IMR-90 (cell line): Measurements from ENCODE around the gene ZNF185. TPM values are rescaled to one million over a fixed set of nuclear protein-coding genes. Genes with fewer than 3 reads are reported as not detected.

Experiments
- ATAC-seq: fragments of 200-7000 bp; cut with Tn5 transposase; 2 replicates; pipeline ENCODE4 v1.9.1; 2020; ENCODE audit warnings: low read depth, mild to moderate bottlenecking, moderate library complexity
- BruUV-seq: library from RNA; stranded (reverse); fragments of 400-500 nt; replicated peaks from 2 replicates; lab custom pipeline; 2021; lab: Mats Ljungman, UMichigan
- CTCF ChIA-PET: fragments of 300-600 bp; formaldehyde crosslinking; extraction: SDS; loops from one replicate; lab custom pipeline; 2021; ENCODE audit warnings: antibody characterized with exemption; lab: Yijun Ruan, JAX
- POLR2A ChIA-PET: fragments of 300-600 bp; sonication (Branson Sonifier 250); formaldehyde crosslinking; loops from one replicate; lab custom pipeline; 2022; ENCODE audit warnings: antibody characterized with exemption; ENCODE audit not compliant: unreplicated experiment; lab: Charles Lee
- DNase-seq: peaks from one replicate; pipeline ENCODE4 v3.0.0; 2013
- H2AFZ ChIP-seq: replicated peaks from 2 replicates; pipeline ENCODE3; 2013; ENCODE audit warnings: low read length, mild to moderate bottlenecking; ENCODE audit not compliant: poor library complexity
- H2AK5ac ChIP-seq: 2 replicates; pipeline ENCODE4 v1.6.1; 2013; ENCODE audit warnings: low read depth, low read length, inconsistent platforms
- H2AK9ac ChIP-seq: replicated peaks from 2 replicates; pipeline ENCODE3; 2013; ENCODE audit warnings: mild to moderate bottlenecking, low read depth, low read length, moderate library complexity; ENCODE audit not compliant: poor library complexity
- H2BK120ac ChIP-seq: 2 replicates; pipeline ENCODE4 v1.6.1; 2013; ENCODE audit warnings: low read depth, low read length, inconsistent platforms
- H2BK15ac ChIP-seq: 3 replicates; pipeline ENCODE4 v1.6.1; 2013; ENCODE audit warnings: low read depth, low read length, inconsistent platforms
- H2BK20ac ChIP-seq: 2 replicates; pipeline ENCODE4 v1.6.1; 2013; ENCODE audit warnings: low read depth, mild to moderate bottlenecking, inconsistent platforms, low read length, moderate library complexity
- H2BK5ac ChIP-seq: 2 replicates; pipeline ENCODE4 v1.6.1; 2013; ENCODE audit warnings: mild to moderate bottlenecking, low read depth, low read length, inconsistent platforms; ENCODE audit not compliant: poor library complexity, severe bottlenecking
- H3K14ac ChIP-seq: replicated peaks from 2 replicates; pipeline ENCODE4 v1.6.1; 2013; ENCODE audit warnings: low read depth, low read length, inconsistent platforms
- H3K18ac ChIP-seq: 2 replicates; pipeline ENCODE4 v1.6.1; 2013; ENCODE audit warnings: low read depth, low read length, control low read depth
- H3K23ac ChIP-seq: 2 replicates; pipeline ENCODE4 v1.6.1; 2013; ENCODE audit warnings: low read depth, low read length, inconsistent platforms
- H3K27ac ChIP-seq: 2 replicates; pipeline ENCODE4 v1.5.1; 2013; ENCODE audit warnings: mild to moderate bottlenecking, control low read depth, low read length; ENCODE audit not compliant: insufficient read depth
- H3K27me3 ChIP-seq: 2 replicates; pipeline ENCODE4 v1.6.1; 2013; ENCODE audit warnings: low read length; ENCODE audit not compliant: control insufficient read depth, insufficient read depth
- H3K36me3 ChIP-seq: 2 replicates; pipeline ENCODE4 v1.6.1; 2013; ENCODE audit warnings: low read length, mixed read lengths; ENCODE audit not compliant: control insufficient read depth, insufficient read depth
- H3K4ac ChIP-seq: 2 replicates; pipeline ENCODE4 v1.6.1; 2013; ENCODE audit warnings: low read depth, low read length, inconsistent platforms
- H3K4me1 ChIP-seq: 2 replicates; pipeline ENCODE4 v1.6.1; 2013; ENCODE audit warnings: low read length, mixed read lengths; ENCODE audit not compliant: control insufficient read depth, insufficient read depth
- H3K4me2 ChIP-seq: 2 replicates; pipeline ENCODE4 v1.6.1; 2013; ENCODE audit warnings: low read depth, mild to moderate bottlenecking, control low read depth, low read length, moderate library complexity
- H3K4me3 ChIP-seq: 2 replicates; pipeline ENCODE4 v1.5.1; 2013; ENCODE audit warnings: low read depth, mild to moderate bottlenecking, control low read depth, low read length, moderate library complexity; ENCODE audit not compliant: insufficient read depth
- H3K56ac ChIP-seq: 2 replicates; pipeline ENCODE4 v1.6.1; 2013; ENCODE audit warnings: low read length, inconsistent platforms; ENCODE audit not compliant: insufficient read depth; ENCODE audit errors: extremely low read depth
- H3K79me1 ChIP-seq, 2 experiments: 2 replicates each; pipeline ENCODE4 v1.6.1; 2013; ENCODE audit warnings: low read length in 2 of 2, inconsistent platforms in 1 of 2, low read depth in 1 of 2
- H3K9ac ChIP-seq: 2 replicates; pipeline ENCODE4 v1.6.1; 2013; ENCODE audit warnings: low read depth, low read length, control low read depth
- H3K9me1 ChIP-seq: 2 replicates; pipeline ENCODE4 v1.6.1; 2013; ENCODE audit warnings: low read length, inconsistent platforms; ENCODE audit not compliant: insufficient read depth
- H3K9me3 ChIP-seq: 2 replicates; pipeline ENCODE4 v1.6.1; 2013; ENCODE audit warnings: low read length; ENCODE audit not compliant: control insufficient read depth, insufficient read depth
- H4K20me1 ChIP-seq: 2 replicates; pipeline ENCODE4 v1.6.1; 2013; ENCODE audit warnings: low read length, inconsistent platforms; ENCODE audit not compliant: insufficient read depth
- H4K5ac ChIP-seq: 2 replicates; pipeline ENCODE4 v1.6.1; 2013; ENCODE audit warnings: mild to moderate bottlenecking, low read depth, low read length, control low read depth
- H4K8ac ChIP-seq, 2 experiments: 2 replicates each; pipeline ENCODE4 v1.6.1; 2013; ENCODE audit warnings: low read depth in 2 of 2, low read length in 2 of 2, control low read depth in 1 of 2, inconsistent platforms in 1 of 2
- H4K91ac ChIP-seq: 2 replicates; pipeline ENCODE4 v1.6.1; 2013; ENCODE audit warnings: low read depth, low read length, inconsistent platforms; ENCODE audit not compliant: insufficient read depth
- BHLHE40 ChIP-seq: fragments of 150-350 bp; IDR thresholded peaks from 2 replicates; pipeline ENCODE4 v1.6.1; 2016; ENCODE audit warnings: mild to moderate bottlenecking, low read depth, low read length
- CEBPB ChIP-seq: IDR thresholded peaks from 2 replicates; pipeline ENCODE4 v1.6.1; 2012; ENCODE audit warnings: low read depth, low read length, improper control_type of control experiment
- CHD1 ChIP-seq: IDR thresholded peaks from 2 replicates; pipeline ENCODE4 v1.6.1; 2012; ENCODE audit warnings: low read depth, low read length, improper control_type of control experiment
- CTCF ChIP-seq: conservative IDR thresholded peaks from 2 replicates; pipeline ENCODE4 v1.5.1; 2012; ENCODE audit warnings: mild to moderate bottlenecking, low read depth, low read length, improper control_type of control experiment
- FOS ChIP-seq: fragments of 150-350 bp; IDR thresholded peaks from 2 replicates; pipeline ENCODE4 v1.6.1; 2016; ENCODE audit warnings: low read depth, low read length
- MAFK ChIP-seq: IDR thresholded peaks from 2 replicates; pipeline ENCODE4 v1.6.1; 2012; ENCODE audit warnings: low read depth, low read length, improper control_type of control experiment
- MAZ ChIP-seq: IDR thresholded peaks from 2 replicates; pipeline ENCODE4 v1.6.1; 2012; ENCODE audit warnings: low read depth, mild to moderate bottlenecking, low read length, improper control_type of control experiment, moderate library complexity, borderline replicate concordance
- MXI1 ChIP-seq: IDR thresholded peaks from 2 replicates; pipeline ENCODE4 v1.6.1; 2012; ENCODE audit warnings: low read depth, mild to moderate bottlenecking, low read length, moderate library complexity, borderline replicate concordance
- NFE2L2 ChIP-seq: fragments of 150-350 bp; IDR thresholded peaks from 2 replicates; pipeline ENCODE4 v1.6.1; 2016; ENCODE audit warnings: low read depth, mild to moderate bottlenecking, low read length
- POLR2A ChIP-seq: IDR thresholded peaks from 2 replicates; pipeline ENCODE4 v1.6.1; 2012; ENCODE audit warnings: mild to moderate bottlenecking, low read depth, low read length
- RAD21 ChIP-seq: IDR thresholded peaks from 2 replicates; pipeline ENCODE4 v1.6.1; 2012; ENCODE audit warnings: low read length, improper control_type of control experiment
- RCOR1 ChIP-seq: IDR thresholded peaks from 2 replicates; pipeline ENCODE4 v1.6.1; 2012; ENCODE audit warnings: mild to moderate bottlenecking, low read length, improper control_type of control experiment; ENCODE audit not compliant: insufficient replicate concordance
- RFX5 ChIP-seq: IDR thresholded peaks from 2 replicates; pipeline ENCODE4 v1.8.0; 2012; ENCODE audit warnings: low read depth, mild to moderate bottlenecking, low read length, moderate library complexity
- SMC3 ChIP-seq: fragments of 150-350 bp; IDR thresholded peaks from 2 replicates; pipeline ENCODE4 v1.6.1; 2016; ENCODE audit warnings: low read depth, mild to moderate bottlenecking, antibody characterized with exemption, low read length, moderate library complexity
- WGBS, 2 experiments: methylation state at CpG; one replicate each; pipeline versions ENCODE4 v1.1.5 to v1.1.7; 2013; ENCODE audit warnings: missing lambda C conversion rate in 2 of 2; ENCODE audit not compliant: insufficient read length in 1 of 2; ENCODE audit errors: extremely low coverage in 2 of 2; 5-methylcytosine and 5-hydroxymethylcytosine counted together
- dilution Hi-C: fragments of 300-500 bp; cut with HindIII; formaldehyde crosslinking; loops from one replicate; pipeline ENCODE4 v1.14.3; 2018; ENCODE audit warnings: low sequenced_read_pairs; ENCODE audit not compliant: unreplicated experiment
- in situ Hi-C: fragments of 300-500 bp; cut with MboI; formaldehyde crosslinking; loops from 3 replicates; pipeline ENCODE4 v1.14.3; 2019; ENCODE audit warnings: low sequenced_read_pairs, inconsistent platforms, mixed read lengths
- intact Hi-C: fragments of 100-400 bp; cut with micrococcal nuclease; formaldehyde crosslinking; loops from 2 replicates; pipeline ENCODE4 v1.10.0; 2022
- polyA plus RNA-seq, 3 experiments: library from polyadenylated mRNA; depleted of rRNA; stranded (reverse); fragments of >200 nt; gene quantifications; 2 replicates each; pipeline ENCODE4 v1.2.3, GENCODE V29; 2012; ENCODE audit warnings: low replicate concordance in 1 of 3
- total RNA-seq: library from RNA; depleted of rRNA; stranded (reverse); fragments of >200 nt; gene quantifications from 2 replicates; pipeline ENCODE4 v1.2.3, GENCODE V29; 2012
- TF ChIP-seq, protein P1 (sequence below): fragments of 150-350 bp; IDR thresholded peaks from 2 replicates; pipeline ENCODE4 v1.6.1; 2016; ENCODE audit warnings: low read depth, mild to moderate bottlenecking, low read length, moderate library complexity, borderline replicate concordance
- TF ChIP-seq, protein P2 (sequence below): fragments of 150-350 bp; IDR thresholded peaks from 2 replicates; pipeline ENCODE4 v1.6.1; 2017; ENCODE audit warnings: mild to moderate bottlenecking, antibody characterized with exemption, low read length, low read depth

The ZNF185 gene
- total and polyA plus RNA-seq, 2 of the 4 experiments (the other 2 are of a cell fraction), result 3.2 to 6.3 TPM

DNA sequence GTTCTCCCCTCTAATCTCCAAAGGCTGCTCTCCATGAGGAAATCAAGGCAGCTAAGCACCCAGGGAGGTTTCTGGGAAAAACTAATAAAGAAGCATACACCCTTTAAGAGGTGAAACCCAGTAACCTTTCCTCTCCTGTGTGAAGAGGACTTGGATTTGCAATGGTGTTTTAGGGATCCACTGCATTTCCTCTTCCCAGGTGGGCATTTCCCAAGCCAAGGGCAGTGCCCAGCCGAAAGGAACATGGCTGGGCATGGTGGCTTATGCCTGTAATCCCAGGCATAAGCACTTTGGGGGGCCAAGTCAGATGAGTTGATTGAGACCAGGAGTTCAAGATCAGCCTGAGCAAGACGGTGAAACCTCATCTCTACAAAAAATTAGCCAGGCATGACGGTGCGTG, 5.4 kb upstream of the ZNF185 start:
- no TSS peak for BruUV-seq
- no peaks in the 10 kb centered on the region for H3K9me1 ChIP-seq
- ChIA-PET POLR2A (no interaction called here), CTCF (no interaction called here)
- H2BK20ac ChIP-seq, result no peak overlapping the region
- TF ChIP-seq MAZ (no peak), MXI1 (no peak), FOS (no peak), POLR2A (no peak), BHLHE40 (no peak), RAD21 (no peak), MAFK (no peak), CHD1 (no peak), CEBPB (no peak), NFE2L2 (no peak), RFX5 (no peak), CTCF (no peak), SMC3 (no peak), RCOR1 (no peak)
- TF ChIP-seq, protein P1, sequence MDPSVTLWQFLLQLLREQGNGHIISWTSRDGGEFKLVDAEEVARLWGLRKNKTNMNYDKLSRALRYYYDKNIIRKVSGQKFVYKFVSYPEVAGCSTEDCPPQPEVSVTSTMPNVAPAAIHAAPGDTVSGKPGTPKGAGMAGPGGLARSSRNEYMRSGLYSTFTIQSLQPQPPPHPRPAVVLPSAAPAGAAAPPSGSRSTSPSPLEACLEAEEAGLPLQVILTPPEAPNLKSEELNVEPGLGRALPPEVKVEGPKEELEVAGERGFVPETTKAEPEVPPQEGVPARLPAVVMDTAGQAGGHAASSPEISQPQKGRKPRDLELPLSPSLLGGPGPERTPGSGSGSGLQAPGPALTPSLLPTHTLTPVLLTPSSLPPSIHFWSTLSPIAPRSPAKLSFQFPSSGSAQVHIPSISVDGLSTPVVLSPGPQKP, result no peak
- TF ChIP-seq, protein P2, sequence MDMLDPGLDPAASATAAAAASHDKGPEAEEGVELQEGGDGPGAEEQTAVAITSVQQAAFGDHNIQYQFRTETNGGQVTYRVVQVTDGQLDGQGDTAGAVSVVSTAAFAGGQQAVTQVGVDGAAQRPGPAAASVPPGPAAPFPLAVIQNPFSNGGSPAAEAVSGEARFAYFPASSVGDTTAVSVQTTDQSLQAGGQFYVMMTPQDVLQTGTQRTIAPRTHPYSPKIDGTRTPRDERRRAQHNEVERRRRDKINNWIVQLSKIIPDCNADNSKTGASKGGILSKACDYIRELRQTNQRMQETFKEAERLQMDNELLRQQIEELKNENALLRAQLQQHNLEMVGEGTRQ, result no peak
- H3K4me1 ChIP-seq, result no peaks in the 10 kb centered on the region
- no CpG with 5 or more reads among the region's 4 CpGs for WGBS, 2 experiments
- no peak overlapping the region for H3K18ac ChIP-seq
- no peak overlapping the region for H3K9ac ChIP-seq
- no peak overlapping the region for H3K4me3 ChIP-seq
- H3K4ac ChIP-seq, result no peak overlapping the region
- no peak overlapping the region for H3K4me2 ChIP-seq
- H2AK5ac ChIP-seq, result no peak overlapping the region
- DNase-seq, result no peak
- no peak overlapping the region for H4K91ac ChIP-seq
- no peaks in the 10 kb centered on the region for H4K20me1 ChIP-seq
- H4K5ac ChIP-seq, result no peak overlapping the region
- H3K23ac ChIP-seq, result no peak overlapping the region
- H2AFZ ChIP-seq, result no peak overlapping the region
- H3K56ac ChIP-seq, result no peak overlapping the region
- H2BK15ac ChIP-seq, result no peak overlapping the region
- no peak overlapping the region for H3K14ac ChIP-seq
- no peak overlapping the region for H2BK5ac ChIP-seq
- no peak overlapping the region for H4K8ac ChIP-seq
- H2BK120ac ChIP-seq, result no peak overlapping the region
- no peak overlapping the region for H2AK9ac ChIP-seq
- intact Hi-C loops (no loop called here), in situ Hi-C loops (no loop called here), dilution Hi-C loops (no loop called here)
- ATAC-seq, result no peak
- no peak overlapping the region for H3K27ac ChIP-seq
- peaks cover 24% of the 10 kb centered on the region for H3K27me3 ChIP-seq
- no peaks in the 10 kb centered on the region for H3K36me3 ChIP-seq
- no peaks in the 10 kb centered on the region for H3K79me1 ChIP-seq
- peaks cover 1% of the 10 kb centered on the region; the same call in 1 of the 2 replicates for H3K9me3 ChIP-seq
